HL-60/S4 (cell line): ENCODE measurements around the gene EMC8.

Source experiments
- in situ Hi-C: fragments of 300-500 bp; cut with MboI; formaldehyde crosslinking; loops from 2 replicates; pipeline ENCODE4 v1.14.3; 2022; ENCODE audit warnings: low sequenced_read_pairs

The EMC8 gene

DNA sequence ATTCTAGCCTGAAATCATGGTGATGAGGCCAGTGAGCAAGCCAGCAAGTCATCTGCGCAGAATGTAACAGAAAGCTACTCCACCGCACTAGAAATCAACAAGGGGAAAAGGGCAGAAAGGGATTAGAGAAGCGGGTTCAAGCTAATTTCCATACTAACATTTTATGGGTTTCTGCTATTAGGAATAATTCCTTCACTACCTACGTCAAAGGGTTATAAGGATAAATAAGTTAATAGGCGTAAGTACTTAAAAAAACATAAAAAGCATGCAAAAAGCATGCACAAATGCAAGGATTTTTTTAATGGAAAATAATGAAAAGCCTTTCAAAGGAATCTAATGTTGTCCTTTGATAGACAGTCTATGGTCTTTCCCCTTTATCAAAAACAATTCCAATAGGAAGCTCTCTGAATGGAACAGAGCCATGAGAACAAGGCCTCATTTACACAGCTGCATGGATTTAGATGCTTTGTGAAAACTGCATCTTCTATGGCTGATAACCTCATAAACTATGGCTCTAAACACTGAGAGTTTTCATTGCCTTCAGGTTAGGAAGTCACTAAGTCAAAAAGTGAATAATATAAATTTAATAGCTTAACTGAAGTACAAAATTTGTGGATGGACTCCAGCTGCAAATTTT lies 5.6 kb downstream of the EMC8 start:
- in situ Hi-C loops, result loop anchor here (25.0 kb wide), 1 partner anchor 106 kb away; the partner anchor contains the start of gene GINS2

DNA sequence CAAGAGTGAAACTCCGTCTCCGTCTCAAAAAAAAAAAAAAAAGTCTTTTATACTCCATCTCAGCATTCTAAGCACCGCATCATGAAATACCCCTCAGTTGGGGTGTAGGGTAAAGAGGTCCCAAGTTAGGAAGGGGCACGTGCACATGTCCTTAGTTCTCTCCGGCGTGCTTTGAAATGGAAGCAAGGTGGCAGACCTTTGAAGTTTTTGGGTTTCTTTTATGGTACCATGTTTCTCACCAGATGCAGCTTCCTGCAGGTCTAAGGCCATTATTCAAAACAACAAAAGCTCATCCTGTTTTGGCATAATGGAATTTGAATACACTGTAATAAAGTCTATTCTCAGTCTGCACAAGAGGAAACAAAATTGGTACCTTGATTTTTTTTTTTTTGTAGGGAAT lies 9.6 kb downstream of the EMC8 start:
- in situ Hi-C loops, result loop anchor here (25.0 kb wide), 1 partner anchor 102 kb away; the partner anchor contains the start of gene GINS2

DNA sequence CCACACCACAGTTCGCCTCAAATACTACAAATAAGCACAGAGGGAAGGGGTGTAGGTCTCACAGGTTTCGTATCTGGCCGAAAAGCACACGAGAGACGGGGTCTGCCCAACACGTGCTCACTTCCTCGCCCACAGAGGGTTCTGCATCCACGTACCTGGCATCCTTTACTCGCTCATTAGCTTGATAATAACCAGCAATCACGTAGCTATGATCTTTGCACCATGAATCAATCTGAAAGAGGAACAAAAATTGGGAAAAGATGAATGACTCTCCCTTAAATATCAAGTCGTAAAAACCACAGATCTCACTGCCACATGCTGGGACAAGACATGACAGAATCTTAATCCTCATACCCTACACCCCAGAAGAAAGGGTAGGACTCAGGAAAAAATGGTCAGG lies 10.5 kb downstream of the EMC8 start:
- in situ Hi-C loops, result loop anchor here (25.0 kb wide), 1 partner anchor 102 kb away; the partner anchor contains the start of gene GINS2

DNA sequence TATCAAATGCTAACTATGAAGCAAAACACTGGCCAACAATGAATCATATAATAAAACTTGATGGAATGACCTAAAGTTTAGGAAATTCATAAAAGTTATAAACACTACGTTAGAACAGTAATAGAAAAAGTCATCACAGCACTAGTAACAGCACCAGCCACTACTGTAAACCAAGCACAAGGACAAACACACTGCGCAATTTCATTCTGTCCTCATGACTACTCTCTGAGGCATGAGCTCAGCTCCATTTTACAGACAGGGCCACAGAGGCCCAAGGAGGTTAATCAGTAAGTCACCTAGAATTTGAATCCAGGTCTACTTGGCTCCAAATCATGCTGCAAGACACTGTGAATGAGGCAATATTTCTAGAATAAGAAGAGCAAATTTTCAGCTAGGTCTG lies 13.4 kb downstream of the EMC8 start:
- in situ Hi-C loops, result loop anchor here (25.0 kb wide), 1 partner anchor 99 kb away; the partner anchor contains the start of gene GINS2

DNA sequence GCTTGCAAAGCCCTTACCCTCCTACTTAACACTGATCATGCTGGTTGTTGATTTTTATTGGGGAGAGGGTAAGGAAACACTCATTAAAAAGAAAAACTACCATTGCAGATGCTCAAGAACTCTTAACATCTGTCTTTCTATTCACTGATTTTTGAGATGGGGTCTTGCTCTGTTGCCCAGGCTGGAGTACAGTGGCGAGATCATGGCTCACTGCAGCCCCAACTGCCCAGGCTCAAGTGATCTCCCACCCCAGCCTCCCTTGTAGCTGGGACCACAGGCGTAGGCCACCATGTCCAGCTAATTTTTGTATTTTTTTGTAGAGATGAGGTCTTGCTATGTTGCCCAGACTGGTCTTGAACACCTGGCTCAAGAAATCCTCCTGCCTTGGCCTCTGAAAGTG lies 14.5 kb downstream of the EMC8 start:
- in situ Hi-C loops, result loop anchor here (25.0 kb wide), 1 partner anchor 98 kb away; the partner anchor contains the start of gene GINS2

DNA sequence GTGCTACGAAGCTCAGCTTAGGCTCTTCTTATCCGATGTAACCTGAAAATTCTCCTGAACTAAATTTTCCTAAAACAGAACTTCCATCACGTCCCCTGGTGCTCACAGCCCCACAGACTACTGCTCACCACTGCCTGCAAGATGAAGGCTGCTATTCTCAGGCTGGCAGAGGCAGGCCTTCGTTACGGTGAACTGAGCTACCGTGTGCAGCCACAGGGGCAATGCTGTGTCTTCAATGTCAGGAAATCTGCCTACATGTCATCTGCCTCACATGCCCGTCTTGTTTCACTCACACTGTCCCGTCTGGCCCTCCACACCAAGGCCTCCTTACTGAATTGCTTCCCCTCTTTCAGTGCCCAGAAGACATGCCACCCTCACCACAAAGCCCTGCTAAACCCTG lies 15.9 kb downstream of the EMC8 start:
- in situ Hi-C loops, result loop anchor here (25.0 kb wide), 1 partner anchor 96 kb away; the partner anchor contains the start of gene GINS2

DNA sequence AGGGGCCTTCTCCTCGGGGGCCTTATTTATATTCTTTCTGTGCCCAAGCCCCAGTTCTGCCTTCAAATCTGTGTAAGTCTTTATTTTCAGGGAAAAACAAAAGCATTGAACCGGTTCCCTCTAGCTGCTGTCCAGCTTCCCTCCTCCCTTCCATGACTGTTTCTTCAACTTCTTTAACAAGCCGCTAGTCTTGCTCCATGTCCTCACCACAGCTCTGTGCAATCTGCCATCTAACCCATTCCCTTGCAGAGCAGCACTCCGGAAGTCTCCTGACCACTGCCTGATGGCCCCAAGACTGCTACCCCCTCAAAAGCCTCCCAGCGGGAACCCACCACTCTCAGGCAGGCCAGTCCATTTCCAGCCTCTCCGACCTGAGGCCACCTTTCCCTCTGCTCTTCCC lies 16.9 kb downstream of the EMC8 start:
- in situ Hi-C loops, result loop anchor here (25.0 kb wide), 1 partner anchor 95 kb away; the partner anchor contains the start of gene GINS2

DNA sequence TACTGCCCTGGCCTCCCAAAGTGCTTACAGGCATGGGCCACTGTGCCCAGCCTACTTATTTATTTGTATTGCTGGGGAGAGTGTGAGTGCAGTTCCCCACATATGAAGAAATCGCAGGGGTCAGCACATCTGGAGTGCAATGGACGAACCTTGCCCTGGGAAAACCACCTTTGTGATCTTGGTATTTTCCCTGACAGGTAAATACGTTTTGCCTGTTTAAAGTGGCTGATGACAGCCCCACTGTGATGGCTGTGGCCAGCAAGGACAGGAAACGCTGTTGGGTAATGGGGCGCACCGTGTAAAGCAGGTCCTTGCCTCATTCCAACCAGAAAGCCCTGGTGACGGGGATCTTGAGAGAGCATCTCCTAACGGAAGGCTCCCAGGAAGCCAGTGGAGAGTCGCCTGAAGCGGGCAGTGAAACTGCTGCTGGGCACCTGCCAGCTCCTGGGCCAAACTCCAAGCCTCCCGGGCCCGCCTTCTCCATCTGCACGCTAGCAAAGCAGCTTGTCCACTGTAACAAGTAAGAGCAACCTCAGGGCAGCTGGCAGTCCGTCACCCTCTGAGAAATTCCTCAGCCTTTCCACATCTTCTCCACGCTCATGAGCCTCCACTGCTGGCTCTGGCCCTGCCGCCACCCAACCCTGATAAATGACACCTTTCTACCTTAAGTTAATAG lies 17.5 kb downstream of the EMC8 start:
- in situ Hi-C loops, result loop anchor here (25.0 kb wide), 1 partner anchor 95 kb away; the partner anchor contains the start of gene GINS2

DNA sequence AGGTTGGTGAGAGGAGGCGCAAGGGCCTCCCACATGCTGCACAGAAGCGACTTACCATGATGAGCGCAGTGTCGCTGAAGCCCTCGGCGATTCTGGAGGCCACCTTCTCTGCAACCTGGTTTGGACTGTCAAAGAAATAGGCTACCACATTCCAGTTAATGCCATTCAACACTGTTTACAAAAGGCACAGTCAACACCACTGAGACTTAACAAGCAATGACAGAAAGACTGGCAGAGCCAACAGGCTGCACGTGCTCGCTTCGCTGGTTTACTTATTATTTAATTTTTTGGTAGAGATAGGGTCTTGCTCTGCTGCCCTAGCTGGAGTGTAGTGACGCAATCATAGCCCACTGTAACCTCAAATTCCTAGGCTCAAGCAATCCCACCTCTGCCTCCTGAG lies 18.2 kb downstream of the EMC8 start:
- in situ Hi-C loops, result loop anchor here (25.0 kb wide), 1 partner anchor 94 kb away; the partner anchor contains the start of gene GINS2

DNA sequence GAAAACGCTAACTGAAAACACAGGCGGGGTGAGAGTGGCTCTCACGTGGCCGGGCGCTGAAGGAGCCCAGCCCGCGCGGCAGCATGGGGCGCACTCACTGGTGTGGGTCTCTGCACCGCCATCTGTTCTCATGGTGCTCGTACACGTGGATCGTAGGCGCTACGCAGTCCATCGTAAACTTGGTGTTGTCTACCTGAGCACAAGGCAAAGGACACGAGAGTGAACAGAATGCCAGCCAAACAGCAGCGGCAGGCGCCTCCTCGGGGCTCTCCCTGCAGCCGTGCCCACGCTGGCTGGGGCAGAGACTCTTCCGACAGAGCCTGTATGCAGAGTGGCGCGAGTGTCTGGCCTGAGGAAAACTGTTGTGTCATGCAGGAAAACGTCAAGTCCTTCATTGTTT lies 19.1 kb downstream of the EMC8 start:
- in situ Hi-C loops, result loop anchor here (25.0 kb wide), 1 partner anchor 93 kb away; the partner anchor contains the start of gene GINS2

DNA sequence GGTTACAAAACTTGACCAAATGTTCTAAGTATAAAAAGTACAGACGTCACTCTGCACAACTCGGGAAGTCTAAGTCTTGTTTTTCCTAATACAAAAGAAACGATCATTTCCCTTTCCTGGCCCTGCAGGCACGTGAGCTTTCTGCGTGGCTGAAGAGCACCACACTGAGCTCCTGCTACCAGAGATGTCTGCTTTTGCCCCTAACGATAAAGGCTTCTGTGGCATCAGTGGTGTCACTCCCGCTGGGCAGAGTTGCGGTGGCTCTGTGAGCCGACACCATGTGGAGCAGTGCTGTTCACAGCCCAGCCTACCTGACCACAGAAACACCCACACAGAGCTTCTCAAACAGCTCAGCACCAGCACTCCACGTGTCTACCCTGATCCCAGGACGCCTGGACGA lies 20.5 kb downstream of the EMC8 start:
- in situ Hi-C loops, result loop anchor here (25.0 kb wide), 1 partner anchor 92 kb away; the partner anchor contains the start of gene GINS2

DNA sequence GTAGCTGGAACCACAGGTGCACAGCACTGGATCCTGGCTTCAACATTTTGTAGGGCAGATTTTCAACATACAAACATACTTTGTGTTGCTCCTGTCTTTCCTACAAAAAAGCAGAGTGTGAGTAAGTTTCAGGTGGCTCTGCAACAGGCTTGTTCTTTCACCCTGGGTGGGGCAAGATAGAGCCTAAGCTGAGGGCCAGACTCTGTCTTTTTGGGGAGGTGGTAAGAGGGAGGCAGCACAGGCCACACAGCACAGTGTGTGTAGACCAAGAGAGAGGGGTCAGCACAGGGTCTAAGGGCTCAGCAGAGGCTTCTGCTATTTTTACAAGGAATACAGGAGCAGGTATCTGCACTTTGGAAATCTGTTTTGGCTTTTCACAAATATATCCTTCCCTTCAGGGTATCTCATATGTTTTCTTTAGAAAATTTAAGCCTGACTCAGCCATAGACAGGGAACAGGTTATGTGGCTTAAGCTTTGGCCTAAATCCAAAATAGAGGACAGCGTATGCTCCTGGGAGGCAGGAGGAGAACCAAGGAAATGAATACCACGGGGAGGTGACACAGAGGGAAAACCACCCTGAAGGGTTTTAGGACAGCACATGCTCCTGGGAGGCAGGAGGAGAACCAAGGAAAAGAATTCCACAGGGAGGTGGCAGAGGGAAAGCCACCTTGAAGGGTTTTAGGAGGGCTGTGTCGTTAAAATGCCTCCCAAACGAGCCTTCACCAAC lies 21.6 kb downstream of the EMC8 start:
- in situ Hi-C loops, result loop anchor here (25.0 kb wide), 1 partner anchor 90 kb away; the partner anchor contains the start of gene GINS2

DNA sequence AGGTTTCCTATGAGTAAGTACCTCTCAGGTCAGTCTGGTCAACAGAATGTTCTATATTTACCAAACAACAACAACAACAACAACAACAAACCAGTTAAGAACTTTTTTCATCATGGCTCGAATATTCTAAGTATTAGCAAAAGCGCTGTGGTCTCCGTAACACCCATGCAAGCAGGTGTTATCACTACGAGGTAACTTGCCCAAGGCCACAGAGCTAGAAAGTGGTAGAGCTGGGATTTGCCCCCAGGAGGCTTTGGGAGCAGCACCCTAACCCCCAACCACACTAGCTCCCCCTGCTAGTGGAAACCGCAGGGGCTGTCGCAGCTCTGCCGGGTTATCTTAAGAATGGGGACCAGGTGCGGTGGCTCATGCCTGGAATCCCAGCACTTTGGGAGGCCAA lies 24.5 kb downstream of the EMC8 start:
- in situ Hi-C loops, result loop anchor here (25.0 kb wide), 1 partner anchor 88 kb away; the partner anchor contains the start of gene GINS2

DNA sequence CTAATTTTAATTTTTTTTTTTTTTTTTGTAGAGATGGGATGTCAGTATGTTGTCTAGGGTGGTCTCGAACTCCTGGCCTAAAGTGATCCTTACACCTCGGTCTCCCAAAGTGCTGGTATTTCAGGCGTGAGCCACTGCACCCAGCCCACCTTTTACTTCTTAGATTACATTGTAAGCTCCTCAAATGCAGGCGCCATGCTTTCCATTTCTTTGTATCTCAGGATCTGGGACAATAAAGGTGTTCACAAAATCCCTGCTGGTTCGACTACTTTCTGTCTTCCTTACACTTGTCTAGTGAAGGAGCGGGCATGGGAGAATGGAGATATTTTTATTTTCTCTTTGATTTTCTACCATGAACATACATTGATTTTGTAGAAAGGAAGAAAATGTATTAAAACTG lies 25.2 kb downstream of the EMC8 start:
- in situ Hi-C loops, result no loop called here

DNA sequence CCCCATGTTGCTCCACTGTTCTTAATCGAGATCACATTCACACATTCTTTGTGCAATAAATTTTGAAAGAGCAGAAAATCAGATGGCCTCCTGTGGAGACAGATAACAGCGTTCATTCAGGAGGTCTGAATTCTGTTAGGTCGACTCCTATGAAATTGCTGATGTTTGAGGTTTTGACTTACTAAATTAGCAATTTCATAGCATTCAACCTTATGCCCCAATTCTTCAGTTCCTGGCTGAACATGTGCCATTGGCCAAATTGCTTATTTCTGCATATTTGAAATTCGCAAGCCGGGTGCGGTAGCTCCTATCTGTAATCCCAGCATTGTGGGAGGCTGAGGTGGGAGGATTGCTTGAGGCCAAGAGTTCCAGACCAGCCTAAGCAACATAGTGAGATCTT lies 26.3 kb downstream of the EMC8 start:
- in situ Hi-C loops, result no loop called here

DNA sequence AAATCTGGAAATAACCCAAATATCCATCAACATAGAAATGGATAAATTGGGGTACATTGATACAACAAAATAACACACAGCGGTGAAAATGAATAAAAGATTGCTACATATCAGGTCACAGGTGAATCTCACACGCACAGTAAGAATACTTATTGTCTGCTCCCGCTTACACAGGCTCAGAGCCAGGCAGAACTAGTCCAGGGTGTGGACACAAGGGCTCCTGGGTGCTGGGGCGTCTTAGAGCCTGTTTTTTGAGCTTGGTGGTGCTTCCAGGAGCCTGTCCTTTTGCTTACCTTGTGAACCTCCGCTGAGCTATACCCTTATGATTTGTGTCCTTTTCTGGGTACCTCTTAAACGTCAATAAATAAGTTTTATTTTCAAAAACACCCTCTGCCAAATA lies 28.6 kb downstream of the EMC8 start:
- in situ Hi-C loops, result no loop called here

DNA sequence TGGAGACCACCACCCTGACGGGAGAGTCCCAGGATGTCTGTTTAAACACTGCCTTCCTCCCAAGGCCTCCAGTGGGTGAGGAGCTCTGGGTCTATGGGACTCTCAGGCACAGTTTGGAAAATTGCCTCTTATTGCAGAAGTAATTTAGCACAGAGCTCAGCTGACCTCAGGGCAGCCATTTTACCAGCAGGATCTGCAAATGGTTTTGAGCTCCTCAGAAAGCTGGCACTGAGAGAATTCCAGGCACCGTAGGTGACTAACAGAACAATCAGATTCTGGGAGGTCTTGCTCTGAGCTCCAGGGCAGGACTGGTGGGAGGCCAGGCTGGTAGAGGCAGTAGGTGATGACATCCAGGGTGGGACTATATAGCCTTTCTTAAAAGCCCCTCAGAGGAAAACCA lies 31.1 kb downstream of the EMC8 start:
- in situ Hi-C loops, result no loop called here

DNA sequence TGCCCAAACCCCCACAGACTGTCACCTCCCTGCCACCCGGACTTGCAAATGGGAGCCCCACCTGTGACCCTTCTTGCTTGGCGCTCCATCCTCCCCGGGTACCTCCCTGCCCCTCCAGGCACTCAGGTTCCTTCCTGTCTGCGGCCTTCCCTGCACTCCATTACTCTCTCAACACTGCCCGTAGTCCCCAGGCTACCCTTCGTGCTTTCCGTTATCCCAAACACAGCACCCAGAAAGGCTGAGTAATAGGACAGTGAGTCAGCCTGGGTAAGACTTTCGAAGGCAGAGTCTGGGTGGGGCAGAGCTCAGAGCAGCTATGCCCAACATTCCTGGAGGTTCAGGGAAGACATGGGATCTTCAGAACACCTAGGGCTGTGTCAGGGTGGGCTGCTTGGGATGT lies 31.8 kb downstream of the EMC8 start:
- in situ Hi-C loops, result no loop called here

DNA sequence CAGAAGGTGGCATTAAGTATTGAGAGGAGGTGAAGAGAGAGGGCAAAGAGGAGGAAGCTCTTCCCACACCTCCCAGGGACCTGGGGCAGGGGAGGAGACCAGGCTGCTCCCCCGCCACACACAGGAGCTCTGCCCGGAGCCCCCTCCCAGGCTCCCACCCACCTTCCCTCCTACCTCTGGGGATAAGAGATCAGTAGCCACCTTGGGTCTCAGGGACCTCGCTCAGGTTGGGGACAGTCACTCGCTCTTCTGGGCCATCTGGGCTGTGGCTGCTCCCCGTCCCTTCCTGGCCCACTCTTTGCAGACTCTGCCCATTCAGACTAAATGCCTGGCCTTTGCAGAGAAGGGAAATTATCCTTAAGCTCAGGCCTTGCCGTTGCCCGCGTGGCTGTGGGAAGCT lies 33.6 kb downstream of the EMC8 start:
- in situ Hi-C loops, result no loop called here

DNA sequence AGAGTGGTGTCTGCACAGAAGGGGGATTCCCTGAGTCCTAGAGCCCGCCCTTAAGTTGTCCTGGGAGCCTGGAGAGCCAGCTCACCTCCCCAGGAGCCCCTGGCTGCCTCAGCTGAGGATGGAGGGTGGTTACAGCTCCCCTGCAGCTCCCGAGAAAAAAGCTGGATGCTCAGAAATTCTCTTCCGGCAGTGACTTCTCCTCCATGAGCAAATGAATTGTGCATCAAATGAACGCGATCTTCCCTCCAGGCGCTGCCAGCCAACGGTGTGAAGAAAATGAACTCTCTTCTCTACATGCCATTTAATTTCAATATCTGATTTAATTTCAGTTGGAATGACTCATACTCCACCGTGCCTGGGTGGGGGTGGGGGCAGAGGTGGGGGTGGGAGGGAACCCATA lies 34.1 kb downstream of the EMC8 start:
- in situ Hi-C loops, result no loop called here

DNA sequence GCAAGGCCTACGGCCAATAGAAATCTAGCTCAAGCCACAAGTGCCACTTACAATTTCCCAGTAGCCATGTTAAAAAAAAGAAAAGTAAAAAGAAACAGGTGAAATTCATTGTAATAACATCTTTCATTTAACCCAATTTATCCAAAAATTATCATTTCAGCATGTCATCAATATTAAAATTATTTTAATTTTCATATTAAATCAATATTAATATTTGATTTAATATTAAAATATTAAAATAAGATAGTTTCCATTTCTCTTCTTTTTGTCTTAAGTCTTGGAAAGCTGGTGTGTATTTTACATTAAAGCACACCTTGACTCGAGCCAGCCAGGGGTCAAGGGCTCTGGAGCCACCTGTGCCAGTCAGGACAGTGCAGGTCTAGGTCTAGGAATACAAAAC lies 35.7 kb downstream of the EMC8 start:
- in situ Hi-C loops, result no loop called here
